ENCODE data around the gene SLC15A4.

- no peak for TF ChIP-seq CTCF (IDR thresholded peaks at IDR 0.05; ENCODE audit: insufficient read depth, low read length)
- peak; percentile 45; the same call in 1 of the 2 replicates for TF ChIP-seq POLR2AphosphoS5 (IDR thresholded peaks at IDR 0.05; ENCODE audit: low read depth)
- no peak for TF ChIP-seq REST (IDR thresholded peaks at IDR 0.05; ENCODE audit: insufficient replicate concordance, low read depth)
- no peak for TF ChIP-seq GABPA (IDR thresholded peaks at IDR 0.05; ENCODE audit: low read depth)
These were observed 16.5 kb downstream of the SLC15A4 start for GRCh38 chr12:128807161-128807724.
